Rectal smooth muscle tissue (tissue), 1 donor: ENCODE results near the gene TTC9.

Experiments used
- H3K27ac ChIP-seq: one replicate; pipeline ENCODE4 v1.7.0; 2013; ENCODE audit warnings: low read depth, low read length, inconsistent platforms
- H3K27me3 ChIP-seq: one replicate; pipeline ENCODE4 v1.7.0; 2013; ENCODE audit warnings: low read length; ENCODE audit not compliant: control insufficient read depth, insufficient read depth
- H3K36me3 ChIP-seq: one replicate; pipeline ENCODE4 v1.7.0; 2013; ENCODE audit warnings: low read length; ENCODE audit not compliant: control insufficient read depth, insufficient read depth
- H3K4me1 ChIP-seq: one replicate; pipeline ENCODE4 v1.7.0; 2013; ENCODE audit warnings: low read length; ENCODE audit not compliant: control insufficient read depth, insufficient read depth
- H3K4me3 ChIP-seq: one replicate; pipeline ENCODE4 v1.7.0; 2013; ENCODE audit warnings: low read length
- H3K9ac ChIP-seq: one replicate; pipeline ENCODE4 v1.7.0; 2013; ENCODE audit warnings: low read length

Gene TTC9

GRCh38 chr14:70641548-70642302 is at the start of gene TTC9:
TTC9 (plus strand) TSS chr14:70641916; CDS start chr14:70642130, 214 bp downstream.
- H3K4me3 ChIP-seq: peak within 1 kb of the TSS; percentile 69
- H3K27me3 ChIP-seq: no peaks in the 10 kb centered on the region
- no peaks in the 10 kb centered on the region for H3K4me1 ChIP-seq
- no peak within 1 kb of the TSS for H3K27ac ChIP-seq
- peak within 1 kb of the TSS; percentile 27 for H3K9ac ChIP-seq
- H3K36me3 ChIP-seq: no peaks in the 10 kb centered on the region

- Histone ChIP-seq H3K4me1 (peaks cover 3% of the 10 kb centered on the region), H3K27me3 (no peaks in the 10 kb centered on the region), H3K9ac (no peak overlapping the region), H3K4me3 (no peak overlapping the region), H3K36me3 (peaks cover 35% of the 10 kb centered on the region), H3K27ac (no peak overlapping the region)
These were observed 47.3 kb upstream of the TTC9 start for GRCh38 chr14:70594461-70594860.

- Histone ChIP-seq H3K36me3 (peaks cover 32% of the 10 kb centered on the region), H3K4me1 (peaks cover 10% of the 10 kb centered on the region), H3K4me3 (no peak overlapping the region), H3K27me3 (no peaks in the 10 kb centered on the region), H3K27ac (no peak overlapping the region), H3K9ac (no peak overlapping the region)
These were observed 46.1 kb upstream of the TTC9 start for GRCh38 chr14:70595443-70596185.

- peaks cover 28% of the 10 kb centered on the region for H3K36me3 ChIP-seq
These were observed 44.0 kb upstream of the TTC9 start for GRCh38 chr14:70597731-70598130.

GRCh38 chr14:70599345-70599744 is 42.4 kb upstream of the TTC9 start:
- Histone ChIP-seq H3K27me3 (no peaks in the 10 kb centered on the region), H3K4me3 (peak overlapping the region; percentile 99)

More at GRCh38 chr14:70597731-70598130, 44.0 kb upstream of the TTC9 start:
- no peak overlapping the region for H3K27ac ChIP-seq
- H3K4me1 ChIP-seq: peaks cover 10% of the 10 kb centered on the region
- H3K27me3 ChIP-seq: no peaks in the 10 kb centered on the region
- no peak overlapping the region for H3K9ac ChIP-seq
- H3K4me3 ChIP-seq: no peak overlapping the region

GRCh38 chr14:70600382-70601157 is 41.1 kb upstream of the TTC9 start, which contains the start of gene MED6:
MED6 (minus strand) TSS chr14:70600655; CDS start chr14:70600637, 18 bp downstream.
- H3K9ac ChIP-seq: peak within 1 kb of the TSS; percentile 74
- H3K4me1 ChIP-seq: peaks cover 10% of the 10 kb centered on the region

More at GRCh38 chr14:70599345-70599744, 42.4 kb upstream of the TTC9 start:
- Histone ChIP-seq H3K9ac (no peak overlapping the region), H3K4me1 (peaks cover 10% of the 10 kb centered on the region), H3K27ac (no peak overlapping the region), H3K36me3 (peaks cover 16% of the 10 kb centered on the region)

GRCh38 chr14:70601162-70601561 is 40.6 kb upstream of the TTC9 start:
- H3K4me3 ChIP-seq: peak overlapping the region; percentile 68
- H3K27me3 ChIP-seq: no peaks in the 10 kb centered on the region
- no peak overlapping the region for H3K9ac ChIP-seq
- no peak overlapping the region for H3K27ac ChIP-seq
- H3K4me1 ChIP-seq: peaks cover 10% of the 10 kb centered on the region
- peaks cover 1% of the 10 kb centered on the region for H3K36me3 ChIP-seq

More at GRCh38 chr14:70600382-70601157, 41.1 kb upstream of the TTC9 start, which contains the start of gene MED6:
- Histone ChIP-seq H3K27ac (peak within 1 kb of the TSS; percentile 63), H3K36me3 (peaks cover 3% of the 10 kb centered on the region), H3K27me3 (no peaks in the 10 kb centered on the region), H3K4me3 (peak within 1 kb of the TSS; percentile 99)

GRCh38 chr14:70602254-70602653 is 39.5 kb upstream of the TTC9 start:
- no peak overlapping the region for H3K9ac ChIP-seq
- H3K4me3 ChIP-seq: no peak overlapping the region
- no peaks in the 10 kb centered on the region for H3K27me3 ChIP-seq
- H3K36me3 ChIP-seq: no peaks in the 10 kb centered on the region
- H3K27ac ChIP-seq: no peak overlapping the region
- peaks cover 10% of the 10 kb centered on the region for H3K4me1 ChIP-seq

GRCh38 chr14:70611216-70611615 is 30.5 kb upstream of the TTC9 start:
- Histone ChIP-seq H3K4me1 (no peaks in the 10 kb centered on the region), H3K4me3 (no peak overlapping the region), H3K27ac (no peak overlapping the region), H3K27me3 (no peaks in the 10 kb centered on the region), H3K9ac (no peak overlapping the region), H3K36me3 (no peaks in the 10 kb centered on the region)

GRCh38 chr14:70616646-70617045 is 25.1 kb upstream of the TTC9 start:
- no peak overlapping the region for H3K9ac ChIP-seq
- H3K4me3 ChIP-seq: no peak overlapping the region
- H3K27ac ChIP-seq: no peak overlapping the region
- H3K27me3 ChIP-seq: no peaks in the 10 kb centered on the region
- H3K36me3 ChIP-seq: no peaks in the 10 kb centered on the region
- H3K4me1 ChIP-seq: no peaks in the 10 kb centered on the region

- Histone ChIP-seq H3K4me3 (no peak overlapping the region), H3K4me1 (no peaks in the 10 kb centered on the region), H3K9ac (no peak overlapping the region), H3K27me3 (no peaks in the 10 kb centered on the region), H3K27ac (no peak overlapping the region), H3K36me3 (no peaks in the 10 kb centered on the region)
These were observed 23.4 kb upstream of the TTC9 start for GRCh38 chr14:70618314-70618713.

- Histone ChIP-seq H3K27me3 (no peaks in the 10 kb centered on the region), H3K9ac (no peak overlapping the region), H3K4me1 (no peaks in the 10 kb centered on the region), H3K4me3 (no peak overlapping the region), H3K36me3 (no peaks in the 10 kb centered on the region), H3K27ac (no peak overlapping the region)
These were observed 22.0 kb upstream of the TTC9 start for GRCh38 chr14:70619708-70620107.
